Esophagus muscularis mucosa (tissue), 3 donors: ENCODE results near the gene SSBP2.

Source experiments
- POLR2A ChIP-seq: fragments of 450-650 bp; IDR thresholded peaks from one replicate; pipeline ENCODE4 v1.6.1; 2017; ENCODE audit warnings: antibody characterized with exemption, moderate library complexity, mild to moderate bottlenecking, low read depth
- POLR2AphosphoS5 ChIP-seq, 2 donors: sonication (generic); formaldehyde crosslinking; IDR thresholded peaks; one replicate each; pipeline ENCODE4 v1.6.1; 2017; ENCODE audit warnings: antibody characterized with exemption in 2 of 2
- TF ChIP-seq, protein P1 (sequence below), 3 experiments: fragments of 200-600 bp in 2 of 3; fragments of 450-650 bp in 1 of 3; sonication (generic) in 2 of 3; IDR thresholded peaks; one replicate each; pipeline ENCODE4 v1.5.1; 2017 to 2019; ENCODE audit warnings: antibody characterized with exemption in 3 of 3, mild to moderate bottlenecking in 2 of 3, moderate library complexity in 1 of 3

GRCh38 chr5:81545911-81546310, 205.0 kb downstream of the SSBP2 start:
- no peak for TF ChIP-seq POLR2A
- TF ChIP-seq, protein P1, sequence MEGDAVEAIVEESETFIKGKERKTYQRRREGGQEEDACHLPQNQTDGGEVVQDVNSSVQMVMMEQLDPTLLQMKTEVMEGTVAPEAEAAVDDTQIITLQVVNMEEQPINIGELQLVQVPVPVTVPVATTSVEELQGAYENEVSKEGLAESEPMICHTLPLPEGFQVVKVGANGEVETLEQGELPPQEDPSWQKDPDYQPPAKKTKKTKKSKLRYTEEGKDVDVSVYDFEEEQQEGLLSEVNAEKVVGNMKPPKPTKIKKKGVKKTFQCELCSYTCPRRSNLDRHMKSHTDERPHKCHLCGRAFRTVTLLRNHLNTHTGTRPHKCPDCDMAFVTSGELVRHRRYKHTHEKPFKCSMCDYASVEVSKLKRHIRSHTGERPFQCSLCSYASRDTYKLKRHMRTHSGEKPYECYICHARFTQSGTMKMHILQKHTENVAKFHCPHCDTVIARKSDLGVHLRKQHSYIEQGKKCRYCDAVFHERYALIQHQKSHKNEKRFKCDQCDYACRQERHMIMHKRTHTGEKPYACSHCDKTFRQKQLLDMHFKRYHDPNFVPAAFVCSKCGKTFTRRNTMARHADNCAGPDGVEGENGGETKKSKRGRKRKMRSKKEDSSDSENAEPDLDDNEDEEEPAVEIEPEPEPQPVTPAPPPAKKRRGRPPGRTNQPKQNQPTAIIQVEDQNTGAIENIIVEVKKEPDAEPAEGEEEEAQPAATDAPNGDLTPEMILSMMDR (IDR thresholded peaks at IDR 0.05) = no peak
- no peak for TF ChIP-seq POLR2AphosphoS5 (IDR thresholded peaks at IDR 0.05)
